IPS-15b (cell line): Measurements from ENCODE around the gene CNR2.

Source experiments
- H3K27me3 ChIP-seq: one replicate; pipeline ENCODE4 v1.6.1; 2013; ENCODE audit warnings: low read length; ENCODE audit not compliant: control insufficient read depth, insufficient read depth
- H3K36me3 ChIP-seq: one replicate; pipeline ENCODE4 v1.6.1; 2013; ENCODE audit warnings: low read length; ENCODE audit not compliant: control insufficient read depth, insufficient read depth
- H3K4me1 ChIP-seq: one replicate; pipeline ENCODE4 v1.6.1; 2013; ENCODE audit warnings: mild to moderate bottlenecking, low read length; ENCODE audit not compliant: control insufficient read depth, insufficient read depth
- H3K4me3 ChIP-seq: one replicate; pipeline ENCODE4 v1.5.1; 2013; ENCODE audit warnings: low read depth, low read length
- H3K9ac ChIP-seq: one replicate; pipeline ENCODE4 v1.6.1; 2013; ENCODE audit warnings: low read depth, mild to moderate bottlenecking, low read length
- H3K9me3 ChIP-seq: one replicate; pipeline ENCODE4 v1.6.1; 2013; ENCODE audit warnings: mild to moderate bottlenecking, low read length; ENCODE audit not compliant: control insufficient read depth, insufficient read depth

CNR2 gene

DNA sequence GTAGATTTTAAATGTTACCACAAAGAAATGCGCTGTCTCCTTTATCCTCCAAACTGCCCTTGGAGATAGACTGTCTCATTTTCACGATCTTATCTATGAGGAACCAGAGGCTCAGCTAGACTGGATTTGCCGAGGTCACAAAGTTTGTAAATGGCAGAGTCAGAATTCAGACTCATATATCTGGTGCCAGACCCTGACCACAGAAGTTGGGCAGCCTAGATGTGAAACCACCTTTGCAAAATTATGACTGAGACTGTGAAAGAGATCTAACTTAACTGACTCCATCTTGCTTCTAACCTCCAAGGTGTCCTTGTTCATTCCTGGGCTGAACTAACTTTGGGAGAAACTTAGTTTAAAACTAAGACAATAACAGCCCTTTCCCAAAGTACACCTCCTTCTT, 14.1 kb downstream of the CNR2 start:
- Histone ChIP-seq H3K27me3 (peaks cover 24% of the 10 kb centered on the region), H3K9ac (no peak overlapping the region)

GRCh38 chr1:23897083-23897482, 16.1 kb downstream of the CNR2 start:
- Histone ChIP-seq H3K9me3 (no peaks in the 10 kb centered on the region), H3K4me1 (peaks cover 3% of the 10 kb centered on the region), H3K36me3 (no peaks in the 10 kb centered on the region), H3K4me3 (no peak overlapping the region), H3K9ac (no peak overlapping the region), H3K27me3 (peaks cover 11% of the 10 kb centered on the region)

More for the DNA sequence above, 14.1 kb downstream of the CNR2 start:
- H3K36me3 ChIP-seq, result no peaks in the 10 kb centered on the region
- H3K4me1 ChIP-seq, result peaks cover 3% of the 10 kb centered on the region
- H3K4me3 ChIP-seq, result no peak overlapping the region
- H3K9me3 ChIP-seq, result no peaks in the 10 kb centered on the region

GRCh38 chr1:23896491-23896890, 16.7 kb downstream of the CNR2 start:
- H3K4me1 ChIP-seq, result peaks cover 3% of the 10 kb centered on the region
- peaks cover 5% of the 10 kb centered on the region for H3K27me3 ChIP-seq
- H3K36me3 ChIP-seq, result no peaks in the 10 kb centered on the region
- no peaks in the 10 kb centered on the region for H3K9me3 ChIP-seq
- H3K4me3 ChIP-seq, result no peak overlapping the region
- H3K9ac ChIP-seq, result no peak overlapping the region

GRCh38 chr1:23895993-23896392, 17.2 kb downstream of the CNR2 start:
- Histone ChIP-seq H3K9ac (no peak overlapping the region), H3K27me3 (peaks cover under 1% of the 10 kb centered on the region), H3K4me1 (peaks cover 3% of the 10 kb centered on the region), H3K9me3 (no peaks in the 10 kb centered on the region), H3K36me3 (no peaks in the 10 kb centered on the region), H3K4me3 (no peak overlapping the region)

DNA sequence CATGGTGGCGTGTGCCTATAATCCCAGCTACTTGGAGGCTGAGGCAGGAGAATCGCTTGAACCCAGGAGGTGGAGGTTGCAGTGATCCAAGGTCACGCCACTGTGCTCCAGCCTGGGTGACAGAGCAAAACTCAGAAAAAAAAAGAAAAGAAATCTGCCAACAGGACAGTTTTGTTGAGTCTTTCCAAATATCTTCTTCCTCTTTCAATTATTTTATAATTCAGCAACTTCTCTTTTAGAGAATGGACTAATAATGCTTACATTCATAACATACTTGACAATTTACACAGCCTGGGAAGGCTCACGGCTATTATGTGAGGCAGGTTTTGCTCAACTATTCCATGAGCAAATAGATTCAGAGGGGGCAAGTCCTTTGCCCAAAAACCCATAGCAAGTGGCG, 18.1 kb downstream of the CNR2 start:
- H3K4me1 ChIP-seq, result peaks cover 3% of the 10 kb centered on the region
- no peaks in the 10 kb centered on the region for H3K36me3 ChIP-seq
- H3K4me3 ChIP-seq, result no peak overlapping the region
- no peaks in the 10 kb centered on the region for H3K9me3 ChIP-seq
- H3K9ac ChIP-seq, result no peak overlapping the region
- H3K27me3 ChIP-seq, result no peaks in the 10 kb centered on the region

DNA sequence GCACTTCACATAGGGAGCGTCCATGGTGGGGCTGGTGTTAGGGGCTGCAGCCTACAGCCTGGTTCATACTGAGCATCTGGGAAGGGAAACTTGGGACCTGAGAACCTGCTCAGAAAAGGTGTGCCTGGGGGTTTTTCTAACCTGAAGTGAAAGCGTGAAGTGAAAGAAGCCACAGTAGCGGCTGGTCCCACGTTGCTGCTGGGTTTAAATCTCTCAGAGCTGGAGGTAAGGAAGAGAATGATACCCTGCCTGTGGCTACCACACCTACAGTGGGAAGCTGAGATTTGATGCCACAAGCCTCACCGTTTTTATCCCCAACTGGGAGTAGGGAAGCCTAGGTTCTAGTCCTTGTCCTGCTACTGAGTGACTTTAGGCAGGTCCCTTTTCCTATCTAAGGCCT, 24.1 kb downstream of the CNR2 start:
- Histone ChIP-seq H3K36me3 (no peaks in the 10 kb centered on the region), H3K4me1 (no peaks in the 10 kb centered on the region), H3K27me3 (no peaks in the 10 kb centered on the region), H3K9ac (no peak overlapping the region), H3K9me3 (no peaks in the 10 kb centered on the region), H3K4me3 (no peak overlapping the region)

DNA sequence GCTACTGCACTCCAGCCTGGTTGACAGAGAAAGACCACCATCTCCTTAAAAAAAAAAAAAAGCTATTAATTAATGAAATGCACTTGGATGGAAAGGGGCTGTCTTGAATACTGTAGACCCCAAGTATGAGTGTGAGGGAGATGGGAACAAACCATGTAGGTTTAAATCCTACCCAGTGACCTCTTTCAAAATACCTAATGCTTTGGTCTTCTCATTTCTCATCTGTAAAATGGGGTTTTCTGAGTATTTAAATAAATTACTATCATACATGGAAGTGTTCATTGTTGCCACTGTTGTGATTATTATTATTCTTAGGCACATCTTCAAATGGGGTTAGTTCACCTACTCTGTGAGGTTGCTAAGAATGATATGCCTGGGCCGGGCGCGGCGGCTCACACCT, 27.9 kb downstream of the CNR2 start:
- Histone ChIP-seq H3K9ac (no peak overlapping the region), H3K36me3 (no peaks in the 10 kb centered on the region), H3K4me3 (no peak overlapping the region), H3K27me3 (no peaks in the 10 kb centered on the region), H3K4me1 (no peaks in the 10 kb centered on the region), H3K9me3 (no peaks in the 10 kb centered on the region)

DNA sequence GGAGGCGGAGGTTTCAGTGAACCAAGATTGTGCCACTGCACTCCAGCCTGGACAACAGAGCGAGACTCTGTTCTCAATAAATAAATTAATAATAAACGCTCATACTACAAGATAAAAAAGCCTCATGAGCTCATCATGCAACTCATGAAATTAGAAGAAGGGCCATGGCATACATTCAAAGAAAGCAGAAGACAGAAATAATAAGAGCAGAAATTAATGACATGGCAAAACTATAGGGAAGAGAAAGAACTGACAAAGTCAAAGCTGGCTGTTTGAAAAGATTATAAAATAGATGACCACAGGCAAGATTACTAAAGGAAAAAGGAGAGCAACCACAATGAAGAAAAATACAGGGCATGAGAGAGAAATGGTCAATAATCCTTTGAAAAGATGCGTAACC, 30.4 kb downstream of the CNR2 start:
- no peaks in the 10 kb centered on the region for H3K36me3 ChIP-seq
- H3K9me3 ChIP-seq, result no peaks in the 10 kb centered on the region
- no peaks in the 10 kb centered on the region for H3K4me1 ChIP-seq
- no peak overlapping the region for H3K9ac ChIP-seq
- no peak overlapping the region for H3K4me3 ChIP-seq
- H3K27me3 ChIP-seq, result no peaks in the 10 kb centered on the region

DNA sequence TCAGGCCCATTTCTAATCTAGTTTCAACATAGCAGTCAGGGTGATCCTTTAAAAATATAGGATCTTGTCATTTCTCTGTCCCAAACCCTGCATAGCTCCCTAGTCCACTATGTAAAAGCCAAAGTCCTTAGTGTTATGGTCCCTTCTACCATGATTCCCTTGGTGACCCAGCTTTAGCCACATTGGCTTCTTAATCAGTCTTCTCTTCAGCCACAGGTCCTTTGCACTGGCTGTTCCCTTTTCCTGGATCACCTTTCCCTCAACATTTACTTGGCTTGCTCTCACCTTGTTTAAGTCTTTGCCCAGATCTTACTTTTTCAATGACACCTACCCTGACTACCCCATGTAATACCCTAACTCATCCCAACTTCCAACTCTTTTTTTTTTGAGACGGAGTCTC, 33.4 kb downstream of the CNR2 start:
- no peaks in the 10 kb centered on the region for H3K27me3 ChIP-seq
- H3K9ac ChIP-seq, result no peak overlapping the region
- H3K36me3 ChIP-seq, result no peaks in the 10 kb centered on the region
- H3K9me3 ChIP-seq, result no peaks in the 10 kb centered on the region
- no peak overlapping the region for H3K4me3 ChIP-seq
- H3K4me1 ChIP-seq, result no peaks in the 10 kb centered on the region

GRCh38 chr1:23878668-23879067, 34.5 kb downstream of the CNR2 start:
- Histone ChIP-seq H3K9ac (no peak overlapping the region), H3K36me3 (no peaks in the 10 kb centered on the region), H3K4me3 (no peak overlapping the region), H3K9me3 (no peaks in the 10 kb centered on the region), H3K27me3 (no peaks in the 10 kb centered on the region), H3K4me1 (no peaks in the 10 kb centered on the region)

DNA sequence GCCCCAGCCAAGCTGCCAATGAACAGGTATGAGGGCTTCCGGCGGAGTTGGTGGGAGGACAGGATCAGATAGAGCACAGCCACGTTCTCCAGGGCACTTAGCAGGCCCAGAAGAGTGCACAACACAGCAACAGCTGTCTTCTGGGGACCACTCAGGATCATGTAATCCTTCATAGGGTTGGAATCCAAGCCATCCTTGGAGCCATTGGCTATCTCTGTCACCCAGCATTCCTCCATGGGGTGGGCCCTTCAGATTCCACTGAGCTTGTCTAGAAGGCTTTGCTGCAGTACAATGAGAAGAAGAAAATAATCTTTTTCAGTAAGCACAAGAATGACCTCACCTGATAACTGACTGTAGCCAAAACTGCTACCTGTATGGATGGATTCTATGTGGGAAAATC, 37.8 kb downstream of the CNR2 start:
- H3K4me1 ChIP-seq, result no peaks in the 10 kb centered on the region
- no peaks in the 10 kb centered on the region for H3K9me3 ChIP-seq
- peaks cover 2% of the 10 kb centered on the region for H3K27me3 ChIP-seq
- H3K4me3 ChIP-seq, result no peak overlapping the region
- no peak overlapping the region for H3K9ac ChIP-seq
- H3K36me3 ChIP-seq, result no peaks in the 10 kb centered on the region

GRCh38 chr1:23872421-23872820, 40.7 kb downstream of the CNR2 start:
- H3K4me3 ChIP-seq, result no peak overlapping the region
- peaks cover 15% of the 10 kb centered on the region for H3K27me3 ChIP-seq

DNA sequence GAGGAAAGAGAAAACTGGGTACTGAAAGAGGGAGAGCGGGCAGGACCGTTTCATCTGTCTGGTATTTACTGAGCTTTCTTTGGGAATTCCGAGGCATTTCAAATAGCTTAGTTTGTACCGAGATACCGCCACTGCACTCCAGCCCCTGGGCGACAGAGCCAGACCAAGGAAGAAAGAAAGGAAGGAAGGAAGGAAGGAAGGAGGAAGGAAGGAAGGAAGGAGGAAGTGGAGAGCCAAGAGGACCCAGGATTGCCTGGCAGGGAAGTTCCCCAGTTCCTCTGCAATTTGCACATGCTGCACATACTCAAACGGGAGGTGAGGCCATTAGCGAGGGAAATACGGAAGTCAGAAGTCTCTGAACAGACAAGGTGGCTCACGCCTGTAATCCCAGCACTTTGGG, 44.1 kb downstream of the CNR2 start:
- H3K4me1 ChIP-seq, result no peaks in the 10 kb centered on the region
- no peaks in the 10 kb centered on the region for H3K9me3 ChIP-seq
- H3K36me3 ChIP-seq, result no peaks in the 10 kb centered on the region
- peaks cover 27% of the 10 kb centered on the region for H3K27me3 ChIP-seq
- H3K4me3 ChIP-seq, result no peak overlapping the region
- no peak overlapping the region for H3K9ac ChIP-seq

More at GRCh38 chr1:23872421-23872820, 40.7 kb downstream of the CNR2 start:
- H3K36me3 ChIP-seq, result no peaks in the 10 kb centered on the region
- no peaks in the 10 kb centered on the region for H3K4me1 ChIP-seq
- no peaks in the 10 kb centered on the region for H3K9me3 ChIP-seq
- H3K9ac ChIP-seq, result no peak overlapping the region
